Panc1 (cell line): ENCODE results near the gene VPS11. TPM values are rescaled to one million over a fixed set of nuclear protein-coding genes. Genes with fewer than 3 reads are reported as not detected.

ENCODE experiments used
- ATAC-seq: fragments of 200-7000 bp; cut with Tn5 transposase; 2 replicates; pipeline ENCODE4 v1.9.1; 2020; ENCODE audit warnings: mild to moderate bottlenecking, moderate library complexity
- BruUV-seq: library from RNA; stranded (reverse); fragments of 400-500 nt; replicated peaks from 2 replicates; lab custom pipeline; 2021; lab: Mats Ljungman, UMichigan
- CTCF ChIA-PET: fragments of 300-600 bp; sonication (Branson Sonifier 250); formaldehyde crosslinking; loops from one replicate; lab custom pipeline; 2022; ENCODE audit warnings: antibody characterized with exemption; lab: Charles Lee
- POLR2A ChIA-PET: fragments of 300-600 bp; sonication (Branson Sonifier 250); formaldehyde crosslinking; loops from one replicate; lab custom pipeline; 2022; ENCODE audit warnings: antibody characterized with exemption; lab: Charles Lee
- DNase-seq: peaks from one replicate; pipeline ENCODE4 v3.0.0-alpha.2; 2010; ENCODE audit warnings: low read depth, low spot score
- H3K27ac ChIP-seq: 2 replicates; pipeline ENCODE4 v1.5.1; 2011; ENCODE audit warnings: mild to moderate bottlenecking, low read length, inconsistent platforms
- H3K27me3 ChIP-seq: fragments of 200-500 bp; sonication (Bioruptor generic); 2 replicates; pipeline ENCODE4 v1.6.0; 2014; ENCODE audit warnings: low read length, inconsistent platforms; ENCODE audit not compliant: control insufficient read depth, insufficient read depth
- H3K36me3 ChIP-seq: fragments of 200-500 bp; sonication (Bioruptor generic); 2 replicates; pipeline ENCODE4 v1.5.1; 2014; ENCODE audit warnings: inconsistent platforms, mild to moderate bottlenecking, low read length, moderate library complexity; ENCODE audit not compliant: control insufficient read depth, insufficient read depth
- H3K4me1 ChIP-seq: 2 replicates; pipeline ENCODE4 v1.5.1; 2011; ENCODE audit warnings: inconsistent platforms, mild to moderate bottlenecking, low read length, moderate library complexity; ENCODE audit not compliant: control insufficient read depth, insufficient read depth
- H3K4me3 ChIP-seq, 2 experiments: 2 replicates each; pipeline ENCODE4 v1.5.1; 2011 to 2012; ENCODE audit warnings: low read depth in 2 of 2, low read length in 2 of 2, mild to moderate bottlenecking in 2 of 2, inconsistent platforms in 1 of 2, moderate library complexity in 1 of 2
- H3K9me3 ChIP-seq: fragments of 200-500 bp; sonication (Bioruptor generic); 2 replicates; pipeline ENCODE4 v1.5.1; 2014; ENCODE audit warnings: low read depth, mild to moderate bottlenecking, inconsistent platforms, low read length, moderate library complexity; ENCODE audit not compliant: control insufficient read depth, insufficient read depth
- CTCF ChIP-seq: fragments of 450-650 bp; IDR thresholded peaks from 2 replicates; pipeline ENCODE4 v1.5.1; 2017; ENCODE audit warnings: mild to moderate bottlenecking
- POLR2AphosphoS5 ChIP-seq: IDR thresholded peaks from 2 replicates; pipeline ENCODE4 v1.6.1; 2012; ENCODE audit warnings: mild to moderate bottlenecking, low read depth, low read length, moderate library complexity
- REST ChIP-seq, 2 experiments: IDR thresholded peaks; 2 replicates each; pipeline ENCODE4 v1.6.1; 2011 to 2012; ENCODE audit warnings: low read depth in 2 of 2, control low read depth in 1 of 2, low read length in 1 of 2, mild to moderate bottlenecking in 1 of 2, moderate library complexity in 1 of 2; ENCODE audit not compliant: insufficient read depth in 1 of 2
- SIN3A ChIP-seq: IDR thresholded peaks from 2 replicates; pipeline ENCODE4 v1.6.1; 2012; ENCODE audit warnings: low read depth, mild to moderate bottlenecking, low read length, moderate library complexity, borderline replicate concordance; ENCODE audit not compliant: insufficient read depth
- TCF7L2 ChIP-seq: IDR thresholded peaks from 2 replicates; pipeline ENCODE4 v1.6.1; 2011; ENCODE audit warnings: mild to moderate bottlenecking, low read depth, low read length, inconsistent platforms
- in situ Hi-C: cut with HindIII; loops from 2 replicates; pipeline ENCODE4 v1.10.0; 2016; ENCODE audit warnings: low sequenced_read_pairs, low pct_unique_long_range_greater_than_20kb
- intact Hi-C: fragments of 100-400 bp; cut with micrococcal nuclease; formaldehyde crosslinking; loops from one replicate; pipeline ENCODE4 v1.10.0; 2022; ENCODE audit not compliant: unreplicated experiment
- total RNA-seq: library from RNA; stranded (reverse); gene quantifications from one replicate; pipeline ENCODE4 v1.2.1, GENCODE V29; 2021; ENCODE audit not compliant: unreplicated experiment

Gene VPS11
- total RNA-seq, 1 experiment from 2014 or later = 28.2 TPM

- Histone ChIP-seq H3K27me3 (no peaks in the 10 kb centered on the region), H3K4me3 (peak overlapping the region in 1 of 2 experiments; percentile 92; a peak in 2 of 4 replicates), H3K4me1 (peaks cover 21% of the 10 kb centered on the region), H3K9me3 (no peaks in the 10 kb centered on the region), H3K27ac (no peak overlapping the region), H3K36me3 (no peaks in the 10 kb centered on the region)
- POLR2A ChIA-PET = interaction anchor here (0.5 kb wide), 1 partner anchor 60 kb away, joined by 3 read pairs; the partner anchor contains the start of gene NLRX1
- no peak for DNase-seq
- no peak for TF ChIP-seq POLR2AphosphoS5
- TF ChIP-seq CTCF = no peak
- TF ChIP-seq SIN3A = no peak
- TF ChIP-seq TCF7L2 = no peak
- no peak for TF ChIP-seq REST (IDR thresholded peaks at IDR 0.05; ENCODE audit: insufficient read depth in 1 of 2, low read depth in 2 of 2, low read length in 1 of 2)
- CTCF ChIA-PET = interaction anchor here (0.6 to 1.4 kb wide), 4 partner anchors 10 to 26 kb away, joined by 3 to 4 read pairs (median 3); partner anchors contain the start of gene HINFP
- no peak for ATAC-seq
- no TSS peak for BruUV-seq
- in situ Hi-C loops (no loop called here), intact Hi-C loops (no loop called here)
These were observed 41.2 kb downstream of the VPS11 start for GRCh38 chr11:119108857-119109221.

GRCh38 chr11:119109843-119110242 is 42.2 kb downstream of the VPS11 start:
- Histone ChIP-seq H3K4me3 (no peak overlapping the region), H3K36me3 (no peaks in the 10 kb centered on the region), H3K9me3 (no peaks in the 10 kb centered on the region), H3K27ac (no peak overlapping the region), H3K27me3 (no peaks in the 10 kb centered on the region), H3K4me1 (peaks cover 19% of the 10 kb centered on the region)
- POLR2A ChIA-PET = no interaction called here
- DNase-seq (no peak), ATAC-seq (no peak)
- no peak for TF ChIP-seq POLR2AphosphoS5
- no peak for TF ChIP-seq TCF7L2
- no peak for TF ChIP-seq SIN3A
- TF ChIP-seq REST (IDR thresholded peaks at IDR 0.05; ENCODE audit: insufficient read depth in 1 of 2, low read depth in 2 of 2, low read length in 1 of 2) = no peak
- no peak for TF ChIP-seq CTCF
- intact Hi-C loops (no loop called here), in situ Hi-C loops (no loop called here)
- CTCF ChIA-PET = interaction anchor here (0.8 to 1.4 kb wide), 3 partner anchors 9 to 39 kb away, joined by 3 to 7 read pairs (median 3); partner anchors contain the start of gene ABCG4
- no TSS peak for BruUV-seq
